ENCODE measurements around the gene KRT24. TPM values are rescaled to one million over a fixed set of nuclear protein-coding genes. Genes with fewer than 3 reads are reported as not detected.
A peak's percentile ranks its signal among the peaks of the same experiment; 100 is the strongest.

Gene KRT24
- polyA plus RNA-seq, 2 of the 4 experiments (the other 2 are of a cell fraction): not detected

DNA sequence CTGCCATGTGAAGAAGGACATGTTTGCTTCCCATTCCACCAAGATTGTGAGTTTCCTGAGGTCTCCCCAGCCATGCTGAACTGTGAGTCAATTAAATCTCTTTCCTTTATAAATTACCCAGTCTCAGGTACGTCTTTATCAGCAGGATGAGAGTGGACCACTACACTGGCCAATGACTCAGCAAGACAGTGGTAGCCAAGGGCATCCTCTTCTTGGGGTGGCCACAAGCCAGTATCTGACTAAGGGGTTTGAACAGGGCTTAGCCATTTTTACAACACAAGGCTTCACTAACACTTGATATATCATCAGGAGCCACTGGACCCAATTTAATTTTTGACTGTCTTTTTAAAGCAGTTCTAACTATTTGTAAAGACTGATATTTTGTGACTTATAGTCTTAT, 21.1 kb upstream of the KRT24 start:
- no peak for ATAC-seq
- WGBS (ENCODE audit: missing lambda C conversion rate): 45% methylated on average over 1 of the region's 1 CpG
- CTCF ChIA-PET: interaction anchor here (1.7 to 3.4 kb wide), 2 partner anchors 105 to 109 kb away, joined by 4 to 15 read pairs; no protein-coding TSS in a partner anchor

GRCh38 chr17:40722241-40722640, 18.7 kb upstream of the KRT24 start:
- TF ChIP-seq MAFK (IDR thresholded peaks at IDR 0.05; ENCODE audit: partially characterized antibody) (peak; percentile 51), FOSL2 (IDR thresholded peaks at IDR 0.05) (no peak), FOSL2 (CRISPR knock-in tag; IDR thresholded peaks at IDR 0.05) (0 out of 2 replicates have a peak, but pooled peaks have one; percentile 13), PBX3 (IDR thresholded peaks at IDR 0.05) (no peak)
- no peak for DNase-seq (ENCODE audit: low read depth in 1 of 2, low spot score in 1 of 2)
- Histone ChIP-seq H3K27ac (peak overlapping the region in 1 of 2 experiments; percentile 54; a peak in 1 of 6 replicates), H3K4me2 (peak overlapping the region; percentile 50), H3K4me3 (no peak overlapping the region), H3K9me3 (0 out of 3 replicates have a peak, but pooled peaks cover 2% of the 10 kb centered on the region), H3K4me1 (peaks cover 17% of the 10 kb centered on the region)
- 15% methylated on average over 1 of the region's 1 CpG for WGBS (ENCODE audit: missing lambda C conversion rate)
- CTCF ChIA-PET: interaction anchor here (1.2 to 3.4 kb wide), 5 partner anchors 11 to 827 kb away, joined by 3 to 15 read pairs (median 5); no protein-coding TSS in a partner anchor
- peak; percentile 76 for FAIRE-seq
- POLR2A ChIA-PET: no interaction called here
- peak in 1 of 2 experiments; percentile 49; a peak in 1 of 6 replicates for ATAC-seq

More for the DNA sequence above, 21.1 kb upstream of the KRT24 start:
- no peak overlapping the region for H3K4me3 ChIP-seq
- POLR2A ChIA-PET: no interaction called here
- TF ChIP-seq MAFK (IDR thresholded peaks at IDR 0.05; ENCODE audit: partially characterized antibody): peak; percentile 27
- 0 out of 2 replicates have a peak, but pooled peaks have one; percentile 10 for TF ChIP-seq NFE2L2 (conservative IDR thresholded peaks at IDR 0.05; ENCODE audit: low read length)
- no peak for TF ChIP-seq CHD4 (IDR thresholded peaks at IDR 0.05; ENCODE audit: borderline replicate concordance)
- no peak for TF ChIP-seq KDM5A (IDR thresholded peaks at IDR 0.05)
- no peak overlapping the region for H3K4me2 ChIP-seq
- peaks cover 17% of the 10 kb centered on the region for H3K4me1 ChIP-seq
- FAIRE-seq (no peak), DNase-seq (ENCODE audit: low read depth in 1 of 2, low spot score in 1 of 2) (no peak)
- no peak overlapping the region for H3K27ac ChIP-seq
- 0 out of 3 replicates have a peak, but pooled peaks cover 2% of the 10 kb centered on the region for H3K9me3 ChIP-seq

GRCh38 chr17:40720899-40721298, 17.3 kb upstream of the KRT24 start:
- ChIA-PET POLR2A (no interaction called here), CTCF (no interaction called here)
- DNase-seq (ENCODE audit: low read depth in 1 of 2, low spot score in 1 of 2) (no peak), FAIRE-seq (peak; percentile 59), ATAC-seq (no peak)
- TF ChIP-seq RFX5 (IDR thresholded peaks at IDR 0.05) (no peak), MAFK (IDR thresholded peaks at IDR 0.05; ENCODE audit: partially characterized antibody) (no peak), HOXA7 (CRISPR knock-in tag; IDR thresholded peaks at IDR 0.05) (no peak), HDAC2 (IDR thresholded peaks at IDR 0.05) (no peak), RCOR1 (IDR thresholded peaks at IDR 0.05; ENCODE audit: low read depth, low read length) (no peak), CBX8 (IDR thresholded peaks at IDR 0.05) (no peak), EHF (CRISPR knock-in tag; IDR thresholded peaks at IDR 0.05) (no peak), RNF2 (IDR thresholded peaks at IDR 0.05; ENCODE audit: borderline replicate concordance, low read depth) (no peak), CHD4 (IDR thresholded peaks at IDR 0.05; ENCODE audit: borderline replicate concordance) (no peak), NFE2L2 (conservative IDR thresholded peaks at IDR 0.05; ENCODE audit: low read length) (no peak), CTCF (IDR thresholded peaks at IDR 0.05) (no peak), KDM5A (IDR thresholded peaks at IDR 0.05) (no peak), POLR2A (IDR thresholded peaks at IDR 0.05; ENCODE audit: low read length) (no peak), FOSB (CRISPR knock-in tag; IDR thresholded peaks at IDR 0.05) (no peak), HOXB5 (CRISPR knock-in tag; IDR thresholded peaks at IDR 0.05) (no peak)
- H3K4me3 ChIP-seq: no peak overlapping the region
- H3K4me1 ChIP-seq: peaks cover 17% of the 10 kb centered on the region
- no peak overlapping the region for H3K4me2 ChIP-seq
- no peak overlapping the region for H3K27ac ChIP-seq
- 13% methylated on average over 2 of the region's 2 CpGs for WGBS (ENCODE audit: missing lambda C conversion rate)
- H3K9me3 ChIP-seq: 0 out of 3 replicates have a peak, but pooled peaks cover 2% of the 10 kb centered on the region

DNA sequence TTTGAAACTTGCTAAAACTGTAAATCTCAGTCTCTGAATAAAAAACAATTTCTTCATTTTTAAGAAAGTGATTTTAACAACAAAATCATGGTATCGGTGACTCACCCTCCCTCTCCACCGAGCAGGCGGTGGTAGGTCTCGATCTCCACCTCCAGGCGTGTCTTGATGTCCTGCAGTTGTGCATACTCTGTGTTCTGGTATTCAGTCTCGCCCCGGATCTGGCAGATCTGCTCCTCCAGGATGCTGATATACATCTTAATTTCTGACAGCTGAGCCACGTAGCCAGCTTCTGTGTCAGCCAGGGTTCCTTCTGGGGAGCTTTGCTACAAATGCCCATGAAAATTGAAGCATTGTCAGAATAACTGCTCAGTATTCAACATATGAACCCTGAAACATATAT, 15.4 kb upstream of the KRT24 start:
- TF ChIP-seq NPAS2 (CRISPR knock-in tag; IDR thresholded peaks at IDR 0.05; ENCODE audit: borderline replicate concordance) (no peak), FOSL2 (IDR thresholded peaks at IDR 0.05) (no peak), FOSL2 (CRISPR knock-in tag; IDR thresholded peaks at IDR 0.05) (0 out of 2 replicates have a peak, but pooled peaks have one; percentile 8)
- ChIA-PET CTCF (interaction anchor here (0.8 to 1.8 kb wide), 3 partner anchors 92 to 99 kb away, joined by 3 to 6 read pairs (median 3); no protein-coding TSS in a partner anchor), POLR2A (interaction anchor here (1.2 kb wide), 1 partner anchor 969 kb away, joined by 3 read pairs; the partner anchor contains the start of gene EIF1)
- Histone ChIP-seq H3K27ac (no peak overlapping the region), H3K4me1 (peaks cover 17% of the 10 kb centered on the region), H3K9me3 (no peaks in the 10 kb centered on the region), H3K4me3 (no peak overlapping the region), H3K4me2 (no peak overlapping the region)
- DNase-seq (ENCODE audit: low read depth in 1 of 2, low spot score in 1 of 2) (no peak), FAIRE-seq (no peak), ATAC-seq (peak in 1 of 2 experiments; percentile 53; a peak in 2 of 6 replicates)
- 41% methylated on average over 8 of the region's 8 CpGs for WGBS (ENCODE audit: missing lambda C conversion rate)
